ENCODE data around the gene CIAPIN1. TPM values are rescaled to one million over a fixed set of nuclear protein-coding genes. Genes with fewer than 3 reads are reported as not detected.

Gene CIAPIN1
- total RNA-seq, 1 experiment from 2014 or later: 82.8 TPM

DNA sequence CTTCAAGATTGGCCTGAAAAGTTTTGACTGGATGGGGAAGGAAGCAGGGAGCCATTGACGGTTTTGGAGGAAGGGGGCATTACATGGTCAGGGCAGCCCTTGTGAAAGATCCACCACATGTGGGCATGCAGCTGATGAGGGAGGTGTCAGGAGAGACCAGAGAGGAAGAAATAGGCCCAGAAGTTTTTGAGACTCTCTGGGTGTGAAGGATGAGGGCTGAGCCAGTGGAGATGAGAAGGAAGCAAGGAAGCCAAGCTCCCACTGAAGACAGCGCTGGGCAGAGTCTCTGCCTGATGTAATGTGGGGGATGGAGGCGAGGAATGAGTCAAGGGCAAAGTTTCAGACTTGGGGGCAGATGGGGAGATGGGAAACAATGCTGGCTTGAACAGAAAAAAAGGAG lies 42.1 kb downstream of the CIAPIN1 start:
- H4K5ac ChIP-seq (ENCODE audit: insufficient read length, low read depth, low read length): no peak overlapping the region
- H3K9me3 ChIP-seq (ENCODE audit: control insufficient read depth, low read depth, low read length): no peaks in the 10 kb centered on the region
- WGBS (ENCODE audit: extremely low coverage, insufficient read length, low lambda C conversion rate): no CpG with 5 or more reads among the region's 3 CpGs

More for the DNA sequence above, 42.1 kb downstream of the CIAPIN1 start:
- Mint-ChIP-seq H3K4me3 (no peak overlapping the region; a peak in 1 of 5 replicates), H3K27ac (0 out of 7 replicates have a peak overlapping the region, but pooled peaks of 1 of the 3 experiments have one; percentile 10), H3K36me3 (ENCODE audit: insufficient read depth in 1 of 3, low read depth in 3 of 3) (no peaks in the 10 kb centered on the region), H3K9me3 (no peaks in the 10 kb centered on the region; a peak in 1 of 5 replicates), H3K27me3 (ENCODE audit: low read depth) (peaks cover 6% of the 10 kb centered on the region), H3K4me1 (no peaks in the 10 kb centered on the region)
- H3K9ac ChIP-seq (ENCODE audit: extremely low read depth, insufficient read length, low read length): no peak overlapping the region
- H2AK5ac ChIP-seq (ENCODE audit: insufficient read length, low read length): no peak overlapping the region
- no peaks in the 10 kb centered on the region for H3K27me3 ChIP-seq (ENCODE audit: insufficient read depth, low read length)
- no peak for DNase-seq
- H2BK5ac ChIP-seq (ENCODE audit: insufficient read length, low read length): no peak overlapping the region
- no peak overlapping the region for H2BK15ac ChIP-seq (ENCODE audit: low read depth, low read length)
- H3K14ac ChIP-seq (ENCODE audit: insufficient read depth, low read length): no peak overlapping the region
- H2BK20ac ChIP-seq (ENCODE audit: low read depth, low read length, poor library complexity, severe bottlenecking): no peak overlapping the region
- no peak overlapping the region for H3K4me2 ChIP-seq (ENCODE audit: insufficient read depth, insufficient read length, low read length)
- H3K4ac ChIP-seq (ENCODE audit: low read depth, low read length): no peak overlapping the region
- H4K8ac ChIP-seq (replicated peaks; ENCODE audit: insufficient read length, low read depth, low read length): no peak overlapping the region
- TF ChIP-seq, protein P1, sequence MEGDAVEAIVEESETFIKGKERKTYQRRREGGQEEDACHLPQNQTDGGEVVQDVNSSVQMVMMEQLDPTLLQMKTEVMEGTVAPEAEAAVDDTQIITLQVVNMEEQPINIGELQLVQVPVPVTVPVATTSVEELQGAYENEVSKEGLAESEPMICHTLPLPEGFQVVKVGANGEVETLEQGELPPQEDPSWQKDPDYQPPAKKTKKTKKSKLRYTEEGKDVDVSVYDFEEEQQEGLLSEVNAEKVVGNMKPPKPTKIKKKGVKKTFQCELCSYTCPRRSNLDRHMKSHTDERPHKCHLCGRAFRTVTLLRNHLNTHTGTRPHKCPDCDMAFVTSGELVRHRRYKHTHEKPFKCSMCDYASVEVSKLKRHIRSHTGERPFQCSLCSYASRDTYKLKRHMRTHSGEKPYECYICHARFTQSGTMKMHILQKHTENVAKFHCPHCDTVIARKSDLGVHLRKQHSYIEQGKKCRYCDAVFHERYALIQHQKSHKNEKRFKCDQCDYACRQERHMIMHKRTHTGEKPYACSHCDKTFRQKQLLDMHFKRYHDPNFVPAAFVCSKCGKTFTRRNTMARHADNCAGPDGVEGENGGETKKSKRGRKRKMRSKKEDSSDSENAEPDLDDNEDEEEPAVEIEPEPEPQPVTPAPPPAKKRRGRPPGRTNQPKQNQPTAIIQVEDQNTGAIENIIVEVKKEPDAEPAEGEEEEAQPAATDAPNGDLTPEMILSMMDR (conservative IDR thresholded peaks at IDR 0.05): no peak
- no peak overlapping the region for H2AFZ ChIP-seq (ENCODE audit: low read length)
- no peaks in the 10 kb centered on the region for H3K79me1 ChIP-seq (ENCODE audit: insufficient read depth, low read depth, low read length, poor library complexity, severe bottlenecking)
- no peak overlapping the region for H2BK120ac ChIP-seq (ENCODE audit: low read depth, low read length, poor library complexity, severe bottlenecking)
- no peak overlapping the region for H2BK12ac ChIP-seq (ENCODE audit: insufficient read length, low read depth, low read length)
- no peak overlapping the region for H4K91ac ChIP-seq (ENCODE audit: insufficient read length, low read depth, low read length)
- no peaks in the 10 kb centered on the region for H3K4me1 ChIP-seq (ENCODE audit: insufficient read depth, low read length)
- H3K18ac ChIP-seq (ENCODE audit: insufficient read length, low read depth, low read length): no peak overlapping the region
- no peaks in the 10 kb centered on the region for H3K79me2 ChIP-seq (ENCODE audit: insufficient read depth, low read length)
- H3K23ac ChIP-seq (ENCODE audit: insufficient read length, low read depth, low read length): no peak overlapping the region
- H3K23me2 ChIP-seq (ENCODE audit: insufficient read length, low read depth, low read length, poor library complexity, severe bottlenecking): no peaks in the 10 kb centered on the region
- no peaks in the 10 kb centered on the region for H4K20me1 ChIP-seq (ENCODE audit: control insufficient read depth, insufficient read depth, insufficient read length)
- H3K56ac ChIP-seq (ENCODE audit: insufficient read length, low read depth, low read length): no peak overlapping the region
- no peak overlapping the region for H3K27ac ChIP-seq (ENCODE audit: insufficient read length, low read depth, low read length)
- H3T11ph ChIP-seq (ENCODE audit: low read length): no peak overlapping the region

Measured in H9 (cell line).